Fibroblast of lung (primary cell): ENCODE data around the gene KRTAP3-2.

ENCODE experiments used
- CTCF ChIP-seq, 2 donors: IDR thresholded peaks in 1 of 2; conservative IDR thresholded peaks in 1 of 2; 1 replicate in 1 of 2; 2 replicates in 1 of 2; pipeline ENCODE4 v1.5.1; 2011 to 2012; ENCODE audit warnings: low read length in 2 of 2, control low read depth in 1 of 2, inconsistent platforms in 1 of 2, low read depth in 1 of 2, mild to moderate bottlenecking in 1 of 2
- EZH2 ChIP-seq: IDR thresholded peaks from 2 replicates; pipeline ENCODE4 v1.5.1; 2012; ENCODE audit warnings: low read length, control low read depth, mild to moderate bottlenecking; ENCODE audit errors: missing control alignments

GRCh38 chr17:41018541-41018940 lies 18.8 kb upstream of the KRTAP3-2 start:
- no peak for TF ChIP-seq CTCF (conservative IDR thresholded peaks at IDR 0.05 in 1 of 2, IDR thresholded peaks at IDR 0.05 in 1 of 2; ENCODE audit: low read depth in 1 of 2, low read length in 2 of 2)
- TF ChIP-seq EZH2, result no peak
